Sigmoid colon (tissue), 3 donors: ENCODE measurements around the gene DMXL2.

Experiments used
- CTCF ChIP-seq, 4 experiments: fragments of 450-650 bp in 3 of 4; fragments of 200-600 bp in 1 of 4; IDR thresholded peaks; one replicate each; pipeline ENCODE4 v1.5.1; 2016 to 2019; ENCODE audit warnings: antibody characterized with exemption in 4 of 4, mild to moderate bottlenecking in 3 of 4, moderate library complexity in 2 of 4
- POLR2A ChIP-seq, 2 donors: fragments of 450-650 bp; IDR thresholded peaks; one replicate each; pipeline ENCODE4 v1.6.1; 2016; ENCODE audit warnings: antibody characterized with exemption in 2 of 2, mild to moderate bottlenecking in 2 of 2, moderate library complexity in 2 of 2

- TF ChIP-seq CTCF (IDR thresholded peaks at IDR 0.05) (no peak), POLR2A (IDR thresholded peaks at IDR 0.05) (no peak)
Measured at GRCh38 chr15:51624022-51624421, 1.5 kb upstream of the DMXL2 start.
